Retinal pigment epithelial cell (primary cell): Measurements from ENCODE around the gene RALGAPA2.

Experiments
- DNase-seq: peaks from one replicate; pipeline ENCODE4 v3.0.0-alpha.2; 2010; ENCODE audit warnings: low read depth
- H3K4me3 ChIP-seq: 2 replicates; pipeline ENCODE4 v1.5.1; 2011; ENCODE audit warnings: mild to moderate bottlenecking, low read length, control low read depth, moderate library complexity
- CTCF ChIP-seq: conservative IDR thresholded peaks from 2 replicates; pipeline ENCODE4 v1.5.1; 2011; ENCODE audit warnings: low read depth, low read length, control low read depth, inconsistent platforms

The RALGAPA2 gene

GRCh38 chr20:20685635-20686034 lies 26.8 kb downstream of the RALGAPA2 start:
- no peak for DNase-seq
- TF ChIP-seq CTCF, result no peak
- H3K4me3 ChIP-seq, result no peak overlapping the region

- DNase-seq, result no peak
- H3K4me3 ChIP-seq, result no peak overlapping the region
- no peak for TF ChIP-seq CTCF
These were observed 28.7 kb downstream of the RALGAPA2 start for GRCh38 chr20:20683481-20684321.

- TF ChIP-seq CTCF, result no peak
- DNase-seq, result no peak
- H3K4me3 ChIP-seq, result no peak overlapping the region
These were observed 29.4 kb downstream of the RALGAPA2 start for GRCh38 chr20:20683020-20683419.

DNA sequence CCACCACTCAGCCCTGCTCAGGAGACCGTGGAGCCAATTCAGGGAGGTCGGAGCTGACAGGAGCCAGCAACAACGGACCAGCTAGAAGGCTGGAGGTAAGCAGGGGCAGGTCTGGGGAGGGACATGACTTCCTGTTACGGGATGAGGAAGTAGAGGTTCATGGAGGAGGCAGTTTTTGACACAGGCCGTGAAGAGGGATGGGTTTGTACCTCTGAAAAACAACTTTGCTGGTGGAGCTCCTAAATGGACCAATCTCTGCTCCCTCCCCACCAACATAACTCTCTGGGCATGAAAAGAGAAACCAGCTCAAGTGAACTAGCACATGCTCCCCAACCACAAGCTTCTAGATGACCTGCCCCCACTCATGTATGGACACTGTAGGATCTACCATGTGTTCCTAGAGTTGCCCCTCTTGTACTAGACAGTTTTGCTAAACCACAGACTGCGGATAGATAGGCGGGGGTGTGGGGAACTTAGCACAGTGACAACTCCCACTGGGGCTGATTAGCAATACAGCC lies 31.4 kb downstream of the RALGAPA2 start:
- no peak for DNase-seq
- H3K4me3 ChIP-seq, result no peak overlapping the region
- TF ChIP-seq CTCF, result no peak

DNA sequence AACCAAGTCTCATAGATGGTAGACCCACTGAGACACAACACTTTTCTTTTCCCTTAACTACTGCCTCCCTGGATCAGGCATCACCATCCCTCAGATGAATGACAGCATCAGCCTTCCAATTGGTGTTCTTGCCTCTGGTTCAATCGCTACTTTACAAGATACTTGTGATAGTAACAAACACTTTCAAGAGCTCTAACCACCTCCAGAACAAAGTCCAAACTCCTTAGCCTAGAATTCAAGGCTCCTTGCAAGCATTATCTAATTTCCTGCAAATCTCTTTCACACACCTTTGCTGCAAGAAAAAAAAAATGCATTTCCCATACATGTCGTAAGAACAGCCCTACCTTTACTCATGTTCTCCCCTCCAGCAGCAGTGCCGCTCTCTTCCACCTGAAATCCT lies 33.1 kb downstream of the RALGAPA2 start:
- no peak for DNase-seq
- no peak for TF ChIP-seq CTCF
- no peak overlapping the region for H3K4me3 ChIP-seq

- no peak for TF ChIP-seq CTCF
- no peak overlapping the region for H3K4me3 ChIP-seq
- no peak for DNase-seq
These were observed 35.3 kb downstream of the RALGAPA2 start for GRCh38 chr20:20677186-20677585.

GRCh38 chr20:20668639-20669038 lies 43.8 kb downstream of the RALGAPA2 start:
- TF ChIP-seq CTCF, result no peak
- no peak overlapping the region for H3K4me3 ChIP-seq
- no peak for DNase-seq
